H9 (cell line): ENCODE measurements around the gene SNAP47. TPM values are rescaled to one million over a fixed set of nuclear protein-coding genes. Genes with fewer than 3 reads are reported as not detected.

Experiments
- DNase-seq: peaks from one replicate; pipeline ENCODE4 v3.0.0-alpha.2; 2017
- H2AFZ ChIP-seq: one replicate; pipeline ENCODE4 v1.6.1; 2013; ENCODE audit warnings: mild to moderate bottlenecking, low read length, control low read depth, moderate library complexity
- H2AK5ac ChIP-seq: 2 replicates; pipeline ENCODE4 v1.6.1; 2013; ENCODE audit warnings: low read length, control low read depth, mixed read lengths; ENCODE audit not compliant: insufficient read length
- H2BK120ac ChIP-seq: one replicate; pipeline ENCODE4 v1.6.1; 2013; ENCODE audit warnings: low read depth, mild to moderate bottlenecking, low read length, control low read depth, inconsistent platforms; ENCODE audit not compliant: poor library complexity, severe bottlenecking
- H2BK12ac ChIP-seq: 2 replicates; pipeline ENCODE4 v1.6.1; 2013; ENCODE audit warnings: low read length, control low read depth, mixed read lengths, low read depth; ENCODE audit not compliant: insufficient read length
- H2BK15ac ChIP-seq: 2 replicates; pipeline ENCODE4 v1.6.1; 2013; ENCODE audit warnings: low read depth, low read length, control low read depth
- H2BK20ac ChIP-seq: one replicate; pipeline ENCODE4 v1.6.1; 2013; ENCODE audit warnings: low read depth, mild to moderate bottlenecking, low read length, control low read depth, inconsistent platforms; ENCODE audit not compliant: poor library complexity, severe bottlenecking
- H2BK5ac ChIP-seq: 2 replicates; pipeline ENCODE4 v1.6.1; 2013; ENCODE audit warnings: low read length, control low read depth, mixed read lengths; ENCODE audit not compliant: insufficient read length
- H3K14ac ChIP-seq: 2 replicates; pipeline ENCODE4 v1.6.1; 2013; ENCODE audit warnings: low read length, control low read depth; ENCODE audit not compliant: insufficient read depth
- H3K18ac ChIP-seq: 2 replicates; pipeline ENCODE4 v1.6.1; 2013; ENCODE audit warnings: low read depth, mild to moderate bottlenecking, mixed read lengths, low read length, control low read depth; ENCODE audit not compliant: insufficient read length
- H3K23ac ChIP-seq: 2 replicates; pipeline ENCODE4 v1.6.1; 2013; ENCODE audit warnings: low read length, control low read depth, mixed read lengths, low read depth; ENCODE audit not compliant: insufficient read length
- H3K23me2 ChIP-seq: 2 replicates; pipeline ENCODE4 v1.6.1; 2013; ENCODE audit warnings: low read depth, mild to moderate bottlenecking, mixed read lengths, low read length, control low read depth; ENCODE audit not compliant: insufficient read length, poor library complexity, severe bottlenecking
- H3K27ac ChIP-seq: 2 replicates; pipeline ENCODE4 v1.5.1; 2013; ENCODE audit warnings: low read length, control low read depth, mixed read lengths, low read depth; ENCODE audit not compliant: insufficient read length
- H3K27me3 ChIP-seq: 2 replicates; pipeline ENCODE4 v1.6.1; 2013; ENCODE audit warnings: low read length, control low read depth, inconsistent platforms; ENCODE audit not compliant: insufficient read depth
- H3K4ac ChIP-seq: 2 replicates; pipeline ENCODE4 v1.6.1; 2013; ENCODE audit warnings: low read depth, mild to moderate bottlenecking, control low read depth, inconsistent platforms, low read length, moderate library complexity
- H3K4me1 ChIP-seq: 2 replicates; pipeline ENCODE4 v1.6.1; 2013; ENCODE audit warnings: low read length, control low read depth, inconsistent platforms; ENCODE audit not compliant: insufficient read depth
- H3K4me2 ChIP-seq: 2 replicates; pipeline ENCODE4 v1.6.1; 2013; ENCODE audit warnings: low read length, control low read depth, mixed read lengths; ENCODE audit not compliant: insufficient read length, insufficient read depth
- H3K56ac ChIP-seq: 2 replicates; pipeline ENCODE4 v1.6.1; 2013; ENCODE audit warnings: low read depth, mild to moderate bottlenecking, mixed read lengths, low read length, control low read depth; ENCODE audit not compliant: insufficient read length
- H3K79me1 ChIP-seq: 2 replicates; pipeline ENCODE4 v1.6.1; 2013; ENCODE audit warnings: low read depth, mild to moderate bottlenecking, moderate library complexity, low read length, control low read depth, inconsistent platforms; ENCODE audit not compliant: insufficient read depth, poor library complexity, severe bottlenecking
- H3K79me2 ChIP-seq: 2 replicates; pipeline ENCODE4 v1.6.1; 2013; ENCODE audit warnings: low read length, control low read depth, inconsistent platforms; ENCODE audit not compliant: insufficient read depth
- H3K9ac ChIP-seq: 2 replicates; pipeline ENCODE4 v1.6.1; 2013; ENCODE audit warnings: low read length, control low read depth, mixed read lengths; ENCODE audit not compliant: insufficient read length; ENCODE audit errors: extremely low read depth
- H3K9me3 ChIP-seq: one replicate; pipeline ENCODE4 v1.6.1; 2013; ENCODE audit warnings: low read depth, low read length, inconsistent platforms; ENCODE audit not compliant: control insufficient read depth
- H3T11ph ChIP-seq: one replicate; pipeline ENCODE4 v1.6.1; 2013; ENCODE audit warnings: mild to moderate bottlenecking, low read length, control low read depth, inconsistent platforms
- H4K20me1 ChIP-seq: one replicate; pipeline ENCODE4 v1.6.1; 2013; ENCODE audit not compliant: control insufficient read depth, insufficient read length, insufficient read depth
- H4K5ac ChIP-seq: 2 replicates; pipeline ENCODE4 v1.6.1; 2013; ENCODE audit warnings: low read depth, mild to moderate bottlenecking, mixed read lengths, low read length, control low read depth; ENCODE audit not compliant: insufficient read length
- H4K8ac ChIP-seq: replicated peaks from 2 replicates; pipeline ENCODE4 v1.6.1; 2013; ENCODE audit warnings: low read length, control low read depth, mixed read lengths, low read depth; ENCODE audit not compliant: insufficient read length
- H4K91ac ChIP-seq: 2 replicates; pipeline ENCODE4 v1.6.1; 2013; ENCODE audit warnings: low read depth, mild to moderate bottlenecking, moderate library complexity, mixed read lengths, low read length, control low read depth; ENCODE audit not compliant: insufficient read length
- H3K27ac Mint-ChIP-seq, 3 experiments: 2 replicates in 2 of 3; 3 replicates in 1 of 3; pipeline ENCODE4 v1.8.0; 2020 to 2021; ENCODE audit warnings: mixed read lengths in 3 of 3, mild to moderate bottlenecking in 1 of 3, moderate library complexity in 1 of 3
- H3K27me3 Mint-ChIP-seq: 2 replicates; pipeline ENCODE4 v1.8.0; 2021; ENCODE audit warnings: low read depth, mild to moderate bottlenecking, moderate library complexity, mixed read lengths
- H3K36me3 Mint-ChIP-seq, 3 experiments: 2 replicates in 2 of 3; 3 replicates in 1 of 3; pipeline ENCODE4 v1.8.0; 2020 to 2021; ENCODE audit warnings: low read depth in 3 of 3, mixed read lengths in 3 of 3; ENCODE audit not compliant: insufficient read depth in 1 of 3
- H3K4me1 Mint-ChIP-seq, 2 experiments: 2 replicates each; pipeline ENCODE4 v1.8.0; 2020; ENCODE audit warnings: mixed read lengths in 2 of 2
- H3K4me3 Mint-ChIP-seq, 2 experiments: 2 replicates in 1 of 2; 3 replicates in 1 of 2; pipeline ENCODE4 v1.8.0; 2020 to 2021; ENCODE audit warnings: mild to moderate bottlenecking in 2 of 2, mixed read lengths in 2 of 2, moderate library complexity in 1 of 2
- H3K9me3 Mint-ChIP-seq, 2 experiments: 2 replicates in 1 of 2; 3 replicates in 1 of 2; pipeline ENCODE4 v1.8.0; 2020; ENCODE audit warnings: mild to moderate bottlenecking in 2 of 2, mixed read lengths in 2 of 2, moderate library complexity in 1 of 2
- WGBS: extraction: QIAGEN DNeasy Blood & Tissue Kit; methylation state at CpG from one replicate; pipeline ENCODE4 v1.1.7; 2013; ENCODE audit warnings: missing lambda C conversion rate, low lambda C conversion rate, mixed read lengths; ENCODE audit not compliant: insufficient read length; ENCODE audit errors: extremely low coverage; 5-methylcytosine and 5-hydroxymethylcytosine counted together
- total RNA-seq: library from RNA; stranded (reverse); gene quantifications from 2 replicates; pipeline ENCODE4 v1.2.1, GENCODE V29; 2021
- TF ChIP-seq, protein P1 (sequence below): fragments of 200-600 bp; sonication (generic); conservative IDR thresholded peaks from 3 replicates; pipeline ENCODE4 v1.8.0; 2021; ENCODE audit warnings: antibody characterized with exemption, mild to moderate bottlenecking

Gene SNAP47
- total RNA-seq, 1 experiment from 2014 or later, result 44.1 TPM

- Histone ChIP-seq H3K14ac (no peak overlapping the region), H3K79me2 (peaks cover 13% of the 10 kb centered on the region; the same call in 1 of the 2 replicates), H3K4ac (no peak overlapping the region), H4K20me1 (peaks cover 3% of the 10 kb centered on the region), H4K8ac (no peak overlapping the region), H4K5ac (no peak overlapping the region), H3K23ac (no peak overlapping the region), H3K23me2 (peaks cover 18% of the 10 kb centered on the region), H3K79me1 (peaks cover 5% of the 10 kb centered on the region), H3K4me1 (peaks cover 3% of the 10 kb centered on the region; the same call in 1 of the 2 replicates), H3K4me2 (no peak overlapping the region), H2BK20ac (no peak overlapping the region), H2BK15ac (no peak overlapping the region), H2BK120ac (no peak overlapping the region), H3K9ac (no peak overlapping the region), H3K27me3 (no peaks in the 10 kb centered on the region), H3K18ac (no peak overlapping the region), H2BK12ac (no peak overlapping the region), H2BK5ac (no peak overlapping the region), H3K56ac (no peak overlapping the region), H2AK5ac (no peak overlapping the region), H3K9me3 (no peaks in the 10 kb centered on the region), H3T11ph (no peak overlapping the region), H3K27ac (no peak overlapping the region), H4K91ac (no peak overlapping the region), H2AFZ (no peak overlapping the region)
- peak overlapping the region in 1 of 3 experiments; percentile 53; a peak in 1 of 7 replicates for H3K27ac Mint-ChIP-seq
- H3K36me3 Mint-ChIP-seq, result peaks cover 10 to 23% (median 20%) of the 10 kb centered on the region in 3 experiments; a peak in 6 of 7 replicates
- TF ChIP-seq, protein P1, sequence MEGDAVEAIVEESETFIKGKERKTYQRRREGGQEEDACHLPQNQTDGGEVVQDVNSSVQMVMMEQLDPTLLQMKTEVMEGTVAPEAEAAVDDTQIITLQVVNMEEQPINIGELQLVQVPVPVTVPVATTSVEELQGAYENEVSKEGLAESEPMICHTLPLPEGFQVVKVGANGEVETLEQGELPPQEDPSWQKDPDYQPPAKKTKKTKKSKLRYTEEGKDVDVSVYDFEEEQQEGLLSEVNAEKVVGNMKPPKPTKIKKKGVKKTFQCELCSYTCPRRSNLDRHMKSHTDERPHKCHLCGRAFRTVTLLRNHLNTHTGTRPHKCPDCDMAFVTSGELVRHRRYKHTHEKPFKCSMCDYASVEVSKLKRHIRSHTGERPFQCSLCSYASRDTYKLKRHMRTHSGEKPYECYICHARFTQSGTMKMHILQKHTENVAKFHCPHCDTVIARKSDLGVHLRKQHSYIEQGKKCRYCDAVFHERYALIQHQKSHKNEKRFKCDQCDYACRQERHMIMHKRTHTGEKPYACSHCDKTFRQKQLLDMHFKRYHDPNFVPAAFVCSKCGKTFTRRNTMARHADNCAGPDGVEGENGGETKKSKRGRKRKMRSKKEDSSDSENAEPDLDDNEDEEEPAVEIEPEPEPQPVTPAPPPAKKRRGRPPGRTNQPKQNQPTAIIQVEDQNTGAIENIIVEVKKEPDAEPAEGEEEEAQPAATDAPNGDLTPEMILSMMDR, result no peak
- H3K4me1 Mint-ChIP-seq, result peaks cover 19 to 32% of the 10 kb centered on the region in 2 experiments
- no peaks in the 10 kb centered on the region for H3K27me3 Mint-ChIP-seq
- DNase-seq, result no peak
- WGBS, result no CpG with 5 or more reads among the region's 11 CpGs
- H3K9me3 Mint-ChIP-seq, result no peaks in the 10 kb centered on the region
- peak overlapping the region; percentile 69 to 89 for H3K4me3 Mint-ChIP-seq
Measured at GRCh38 chr1:227736814-227737432, 1.7 kb downstream of the SNAP47 start.
